Measurements from ENCODE around the gene FRAT1. TPM values are rescaled to one million over a fixed set of nuclear protein-coding genes. Genes with fewer than 3 reads are reported as not detected.

FRAT1 gene
- total and polyA plus RNA-seq, 2 of the 4 experiments (the other 2 are of a cell fraction), result 0.54 to 0.89 TPM

DNA sequence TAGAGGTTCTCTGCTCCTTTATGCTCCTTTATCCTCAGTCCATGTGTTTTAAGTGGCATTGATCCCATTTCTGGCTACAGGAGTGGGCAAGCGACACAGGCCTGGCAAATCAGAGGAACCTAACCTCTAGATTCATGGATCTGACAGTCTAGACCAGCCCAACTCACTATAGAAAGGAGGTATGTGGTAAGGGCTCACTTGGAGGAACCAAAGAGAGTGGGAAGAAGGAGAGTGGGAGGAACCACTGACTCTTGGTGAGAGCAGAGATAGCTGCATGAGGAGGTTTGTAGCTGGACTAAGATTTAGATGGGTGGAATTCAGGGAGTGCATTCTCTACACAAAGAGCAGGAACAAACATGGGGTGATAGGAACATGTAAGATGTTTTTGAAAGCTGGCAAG lies 11.6 kb upstream of the FRAT1 start:
- H3K9ac ChIP-seq (ENCODE audit: low read depth, low read length), result no peak overlapping the region
- H3K4me3 ChIP-seq (ENCODE audit: insufficient read depth, low read depth, low read length), result no peak overlapping the region
- no peak overlapping the region for H3K23ac ChIP-seq (ENCODE audit: low read depth, low read length)
- dilution Hi-C loops (cut with HindIII; ENCODE audit: low sequenced_read_pairs, unreplicated experiment) (no loop called here), in situ Hi-C loops (cut with MboI; ENCODE audit: low sequenced_read_pairs) (no loop called here), intact Hi-C loops (cut with micrococcal nuclease) (no loop called here)
- no peak overlapping the region for H3K4me2 ChIP-seq (ENCODE audit: low read depth, low read length)
- H3K79me1 ChIP-seq (ENCODE audit: low read depth in 1 of 2, low read length in 2 of 2), result no peaks in the 10 kb centered on the region
- H2BK120ac ChIP-seq (ENCODE audit: low read depth, low read length), result no peak overlapping the region
- H3K27ac ChIP-seq (ENCODE audit: insufficient read depth, low read length), result no peak overlapping the region
- H3K9me1 ChIP-seq (ENCODE audit: insufficient read depth, low read length), result no peaks in the 10 kb centered on the region
- no peak overlapping the region for H3K56ac ChIP-seq (ENCODE audit: extremely low read depth, insufficient read depth, low read length)
- H2BK20ac ChIP-seq (ENCODE audit: low read depth, low read length), result no peak overlapping the region
- ChIA-PET POLR2A (ENCODE audit: unreplicated experiment) (no interaction called here), CTCF (interaction anchor here (0.6 kb wide), 1 partner anchor 29 kb away, joined by 4 read pairs; no protein-coding TSS in a partner anchor)
- no peaks in the 10 kb centered on the region for H3K9me3 ChIP-seq (ENCODE audit: control insufficient read depth, insufficient read depth, low read length)
- DNase-seq (no peak), ATAC-seq (ENCODE audit: low read depth) (no peak)
- no peak overlapping the region for H2AFZ ChIP-seq (replicated peaks; ENCODE audit: low read length, poor library complexity)
- no peak overlapping the region for H2AK9ac ChIP-seq (replicated peaks; ENCODE audit: low read depth, low read length, poor library complexity)
- H3K18ac ChIP-seq (ENCODE audit: low read depth, low read length), result no peak overlapping the region
- H2BK15ac ChIP-seq (ENCODE audit: low read depth, low read length), result no peak overlapping the region
- no peak overlapping the region for H4K5ac ChIP-seq (ENCODE audit: low read depth, low read length)
- H4K8ac ChIP-seq (ENCODE audit: low read depth in 2 of 2, low read length in 2 of 2), result no peak overlapping the region
- H3K4me1 ChIP-seq (ENCODE audit: control insufficient read depth, insufficient read depth, low read length), result no peaks in the 10 kb centered on the region
- no peak overlapping the region for H2BK5ac ChIP-seq (ENCODE audit: low read depth, low read length, poor library complexity, severe bottlenecking)
- no CpG with 5 or more reads among the region's 1 CpG for WGBS, 2 experiments (ENCODE audit: extremely low coverage in 2 of 2, insufficient read length in 1 of 2)
- no peak for TF ChIP-seq SMC3 (IDR thresholded peaks at IDR 0.05; ENCODE audit: low read depth, low read length)
- TF ChIP-seq, protein P1, sequence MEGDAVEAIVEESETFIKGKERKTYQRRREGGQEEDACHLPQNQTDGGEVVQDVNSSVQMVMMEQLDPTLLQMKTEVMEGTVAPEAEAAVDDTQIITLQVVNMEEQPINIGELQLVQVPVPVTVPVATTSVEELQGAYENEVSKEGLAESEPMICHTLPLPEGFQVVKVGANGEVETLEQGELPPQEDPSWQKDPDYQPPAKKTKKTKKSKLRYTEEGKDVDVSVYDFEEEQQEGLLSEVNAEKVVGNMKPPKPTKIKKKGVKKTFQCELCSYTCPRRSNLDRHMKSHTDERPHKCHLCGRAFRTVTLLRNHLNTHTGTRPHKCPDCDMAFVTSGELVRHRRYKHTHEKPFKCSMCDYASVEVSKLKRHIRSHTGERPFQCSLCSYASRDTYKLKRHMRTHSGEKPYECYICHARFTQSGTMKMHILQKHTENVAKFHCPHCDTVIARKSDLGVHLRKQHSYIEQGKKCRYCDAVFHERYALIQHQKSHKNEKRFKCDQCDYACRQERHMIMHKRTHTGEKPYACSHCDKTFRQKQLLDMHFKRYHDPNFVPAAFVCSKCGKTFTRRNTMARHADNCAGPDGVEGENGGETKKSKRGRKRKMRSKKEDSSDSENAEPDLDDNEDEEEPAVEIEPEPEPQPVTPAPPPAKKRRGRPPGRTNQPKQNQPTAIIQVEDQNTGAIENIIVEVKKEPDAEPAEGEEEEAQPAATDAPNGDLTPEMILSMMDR (conservative IDR thresholded peaks at IDR 0.05; ENCODE audit: low read depth, low read length), result no peak
- no peak for TF ChIP-seq USF2 (IDR thresholded peaks at IDR 0.05; ENCODE audit: low read depth, low read length)
- no peak for TF ChIP-seq FOS (IDR thresholded peaks at IDR 0.05; ENCODE audit: low read depth, low read length)
- TF ChIP-seq CHD1 (IDR thresholded peaks at IDR 0.05; ENCODE audit: low read depth, low read length), result no peak
- no peak for TF ChIP-seq MXI1 (IDR thresholded peaks at IDR 0.05; ENCODE audit: borderline replicate concordance, low read depth, low read length)
- no peak for TF ChIP-seq POLR2A (IDR thresholded peaks at IDR 0.05; ENCODE audit: low read depth, low read length)
- no peak for TF ChIP-seq MAZ (IDR thresholded peaks at IDR 0.05; ENCODE audit: borderline replicate concordance, low read depth, low read length)
- no peak for TF ChIP-seq RFX5 (IDR thresholded peaks at IDR 0.05; ENCODE audit: low read depth, low read length)
- TF ChIP-seq RAD21 (IDR thresholded peaks at IDR 0.05; ENCODE audit: low read length), result no peak
- no peak for TF ChIP-seq BHLHE40 (IDR thresholded peaks at IDR 0.05; ENCODE audit: low read depth, low read length)
- TF ChIP-seq MAFK (IDR thresholded peaks at IDR 0.05; ENCODE audit: low read depth, low read length), result no peak
- TF ChIP-seq NFE2L2 (IDR thresholded peaks at IDR 0.05; ENCODE audit: low read depth, low read length), result no peak
- no peak for TF ChIP-seq ELK1 (IDR thresholded peaks at IDR 0.05; ENCODE audit: borderline replicate concordance, low read depth, low read length)
- TF ChIP-seq CEBPB (IDR thresholded peaks at IDR 0.05; ENCODE audit: low read depth, low read length), result no peak
- no peak for TF ChIP-seq RCOR1 (IDR thresholded peaks at IDR 0.05; ENCODE audit: insufficient replicate concordance, low read length)
- no peak overlapping the region for H3K14ac ChIP-seq (replicated peaks; ENCODE audit: low read depth, low read length)
- no peaks in the 10 kb centered on the region for H3K36me3 ChIP-seq (ENCODE audit: control insufficient read depth, insufficient read depth, low read length)
- BruUV-seq (replicated peaks), result no TSS peak
- no peaks in the 10 kb centered on the region for H4K20me1 ChIP-seq (ENCODE audit: insufficient read depth, low read length)
- H2AK5ac ChIP-seq (ENCODE audit: low read depth, low read length), result no peak overlapping the region
- peaks cover 3% of the 10 kb centered on the region; the same call in 1 of the 2 replicates for H3K27me3 ChIP-seq (ENCODE audit: control insufficient read depth, insufficient read depth, low read length)
- H4K91ac ChIP-seq (ENCODE audit: insufficient read depth, low read depth, low read length), result no peak overlapping the region
- H3K4ac ChIP-seq (ENCODE audit: low read depth, low read length), result no peak overlapping the region

Data from IMR-90 (cell line).